GM18505 (cell line): ENCODE results near the gene EID2B.

Experiments
- ATAC-seq: cut with Tn5 transposase; IDR thresholded peaks from one replicate; pipeline ENCODE4 v1.9.1; 2021; ENCODE audit not compliant: unreplicated experiment
- POLR2A ChIP-seq: IDR thresholded peaks from 4 replicates; pipeline ENCODE4 v1.6.1; 2011; ENCODE audit warnings: borderline replicate concordance; ENCODE audit not compliant: insufficient read depth, insufficient read length; ENCODE audit errors: extremely low read depth

EID2B gene

DNA sequence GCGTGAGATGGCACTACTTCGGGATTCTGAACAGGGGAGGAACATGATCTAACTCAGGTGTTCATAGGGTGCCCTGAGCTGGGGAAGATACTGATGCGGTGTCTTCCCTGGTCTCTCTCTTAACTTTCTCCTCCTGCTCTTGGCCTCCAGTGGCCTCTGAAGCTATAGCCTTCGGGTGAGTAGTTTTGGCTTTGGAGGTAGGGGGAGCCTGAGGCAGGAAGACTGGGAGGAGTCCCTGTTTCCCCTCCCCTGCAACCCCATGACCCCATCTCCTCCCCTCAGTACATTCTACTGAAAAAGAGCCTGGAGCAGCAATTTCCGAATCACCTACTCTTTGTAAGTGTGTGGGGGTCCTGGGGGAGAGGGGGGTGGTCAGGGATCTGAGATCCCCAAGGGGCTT, 14.2 kb downstream of the EID2B start:
- no peak for ATAC-seq
- no peak for TF ChIP-seq POLR2A

DNA sequence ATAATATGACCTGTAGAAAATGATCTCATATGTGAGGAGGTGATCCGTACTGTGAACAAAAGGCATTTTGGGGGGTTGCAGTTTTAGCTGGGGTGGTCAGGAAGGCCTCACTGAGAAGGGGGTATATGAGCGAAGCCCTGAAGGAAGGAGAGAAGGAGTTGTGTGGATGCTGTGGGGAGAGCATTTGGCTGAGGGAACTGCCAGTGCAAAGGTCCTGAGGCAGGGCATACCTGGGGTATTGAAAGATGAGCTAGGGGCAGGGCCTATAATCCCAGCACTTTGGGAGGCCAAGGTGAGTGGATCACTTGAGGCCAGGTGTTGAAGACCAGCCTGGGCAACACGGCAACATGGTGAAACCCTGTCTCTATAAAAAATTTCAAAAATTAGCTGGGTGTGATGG, 15.2 kb downstream of the EID2B start:
- TF ChIP-seq POLR2A = no peak
- no peak for ATAC-seq

DNA sequence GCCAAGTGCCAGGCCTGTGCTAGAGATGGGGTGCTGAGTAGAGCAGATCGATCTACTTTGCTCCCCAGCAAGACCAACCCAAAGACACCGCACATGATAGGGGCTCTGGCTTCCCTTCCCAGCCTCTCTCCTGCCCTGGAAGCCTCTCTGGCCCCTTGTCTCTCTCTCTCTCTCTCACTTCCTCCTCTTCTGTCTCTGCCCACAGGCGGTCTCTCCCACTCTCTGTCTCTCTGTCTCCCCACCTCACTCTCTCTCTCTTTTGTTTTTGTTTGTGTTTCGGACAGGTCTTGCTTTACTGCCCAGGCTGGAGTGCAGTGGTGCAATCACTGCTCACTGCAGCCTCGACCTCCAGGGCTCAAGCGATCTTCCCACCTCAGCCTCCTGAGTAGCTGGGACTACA, 16.4 kb downstream of the EID2B start:
- ATAC-seq = no peak
- no peak for TF ChIP-seq POLR2A

DNA sequence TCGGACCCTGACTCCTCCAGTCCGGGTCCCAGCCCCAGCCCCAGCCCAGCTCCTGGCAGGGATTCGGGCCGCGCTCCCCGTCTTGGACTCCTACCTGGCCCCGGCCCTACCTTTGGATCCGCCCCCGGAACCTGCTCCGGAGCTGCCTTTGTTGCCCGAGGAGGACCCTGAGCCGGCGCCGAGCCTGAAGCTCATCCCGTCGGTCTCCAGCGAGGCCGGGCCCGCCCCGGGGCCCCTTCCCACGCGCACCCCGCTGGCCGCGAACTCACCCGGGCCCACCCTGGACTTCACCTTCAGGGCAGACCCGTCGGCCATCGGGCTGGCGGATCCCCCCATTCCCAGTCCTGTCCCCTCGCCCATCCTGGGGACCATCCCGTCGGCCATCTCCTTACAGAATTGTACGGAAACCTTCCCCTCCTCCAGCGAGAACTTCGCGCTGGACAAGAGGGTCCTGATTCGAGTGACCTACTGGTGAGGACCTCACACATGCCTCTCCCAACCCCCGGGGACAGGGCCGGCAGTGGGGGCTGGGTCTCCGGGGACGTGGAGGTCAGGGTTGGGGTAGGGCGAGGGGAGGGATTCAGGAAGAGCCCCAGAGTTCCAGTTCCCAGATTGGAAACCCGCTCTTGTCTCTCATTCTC, 17.0 kb downstream of the EID2B start:
- TF ChIP-seq POLR2A = no peak
- no peak for ATAC-seq

DNA sequence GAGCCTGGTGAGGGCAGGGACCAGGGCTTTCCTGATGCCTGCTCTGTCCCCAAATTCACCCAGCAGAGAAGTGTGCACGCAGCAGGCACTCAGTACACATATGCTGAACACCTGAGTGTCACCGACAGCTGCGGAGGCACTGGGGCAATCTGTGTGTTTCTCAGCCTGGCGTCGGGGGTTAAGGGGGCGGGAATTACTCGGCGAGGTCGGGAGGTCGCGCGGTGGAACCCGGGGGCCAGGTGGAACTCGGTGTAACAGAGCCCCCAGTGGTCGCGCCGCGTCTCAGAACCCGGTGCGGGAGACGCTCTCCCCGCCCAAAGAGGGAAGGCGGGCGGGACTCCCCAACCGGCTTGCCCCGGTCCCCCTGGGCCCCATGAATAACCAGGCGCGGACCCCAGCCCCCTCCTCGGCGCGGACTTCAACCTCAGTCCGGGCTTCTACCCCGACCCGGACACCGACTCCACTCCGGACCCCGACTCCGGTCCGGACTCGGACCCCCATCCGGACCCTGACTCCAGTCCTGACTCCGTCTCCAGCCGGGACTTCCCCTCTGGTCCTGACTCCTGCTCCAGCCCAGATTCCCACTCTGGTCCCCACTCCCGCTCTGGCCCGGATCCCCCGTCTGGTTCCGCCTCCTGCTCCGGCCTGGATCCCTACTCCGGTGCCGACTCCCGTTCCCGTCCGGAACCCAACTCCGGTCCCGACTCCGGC, 17.7 kb downstream of the EID2B start, which contains the start of gene SELENOV:
SELENOV (plus strand) TSS at position 300 of the 711 bp plus-strand sequence; CDS start at position 374, 74 bp downstream.
- no peak for ATAC-seq
- no peak for TF ChIP-seq POLR2A

DNA sequence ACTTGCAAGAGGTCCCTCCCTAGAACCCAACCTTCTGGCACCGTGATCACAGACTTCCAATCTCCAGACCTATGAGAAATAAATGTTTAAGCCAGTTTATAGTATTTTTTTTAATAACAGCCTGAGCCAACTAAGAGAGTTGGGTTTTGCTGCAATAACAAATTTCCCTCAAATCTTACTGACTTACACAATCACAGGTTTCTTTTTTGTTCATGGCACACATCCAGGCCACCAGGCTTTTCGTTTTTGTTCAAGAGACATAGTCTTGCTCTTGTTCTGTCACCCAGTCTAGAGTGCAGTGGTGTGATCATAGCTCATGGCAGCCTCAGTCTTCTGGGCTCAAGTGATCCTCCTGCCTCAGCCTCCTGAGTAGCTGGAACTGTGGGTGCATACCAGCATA, 19.7 kb downstream of the EID2B start:
- ATAC-seq = no peak

DNA sequence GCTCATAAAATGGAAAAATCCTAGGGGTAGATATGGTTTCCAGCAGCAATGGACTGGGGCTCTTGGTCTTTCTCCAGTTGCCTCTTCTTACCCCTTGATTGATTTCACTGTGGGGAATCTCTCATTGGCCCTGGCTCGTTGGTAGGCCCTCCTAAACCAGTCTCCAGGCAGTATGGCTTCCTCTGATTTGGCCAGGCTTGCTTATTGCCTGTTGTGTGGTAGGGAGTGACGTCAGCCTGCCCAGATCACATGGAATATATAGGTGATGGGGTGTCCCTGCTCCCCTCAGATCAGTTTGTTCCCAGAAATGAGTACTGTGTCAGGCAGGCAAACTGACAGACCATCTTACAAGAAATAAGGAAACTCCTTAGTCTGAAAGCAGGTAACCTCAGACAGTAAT, 23.4 kb downstream of the EID2B start:
- ATAC-seq = no peak
- TF ChIP-seq POLR2A = no peak

More for the DNA sequence above, 19.7 kb downstream of the EID2B start:
- no peak for TF ChIP-seq POLR2A

DNA sequence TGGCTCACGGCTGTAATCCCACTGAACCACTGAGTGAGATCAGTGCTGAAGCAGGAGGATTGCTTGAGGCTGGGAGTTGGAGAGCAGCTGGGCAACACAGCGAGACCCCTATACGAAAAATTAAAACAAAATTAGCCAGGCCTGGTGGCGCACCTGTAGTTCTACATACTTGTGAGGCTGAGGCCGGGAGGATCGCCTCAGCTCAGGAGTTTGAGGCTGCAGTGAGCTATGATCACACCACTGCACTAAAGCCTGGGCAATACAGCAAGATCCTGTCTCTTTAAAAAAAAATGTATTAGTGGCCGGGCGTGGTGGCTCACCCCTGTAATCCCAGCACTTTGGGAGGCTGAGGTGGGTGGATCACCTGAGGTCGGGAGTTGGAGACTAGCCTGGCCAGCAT, 24.0 kb downstream of the EID2B start:
- no peak for ATAC-seq
- TF ChIP-seq POLR2A = no peak

DNA sequence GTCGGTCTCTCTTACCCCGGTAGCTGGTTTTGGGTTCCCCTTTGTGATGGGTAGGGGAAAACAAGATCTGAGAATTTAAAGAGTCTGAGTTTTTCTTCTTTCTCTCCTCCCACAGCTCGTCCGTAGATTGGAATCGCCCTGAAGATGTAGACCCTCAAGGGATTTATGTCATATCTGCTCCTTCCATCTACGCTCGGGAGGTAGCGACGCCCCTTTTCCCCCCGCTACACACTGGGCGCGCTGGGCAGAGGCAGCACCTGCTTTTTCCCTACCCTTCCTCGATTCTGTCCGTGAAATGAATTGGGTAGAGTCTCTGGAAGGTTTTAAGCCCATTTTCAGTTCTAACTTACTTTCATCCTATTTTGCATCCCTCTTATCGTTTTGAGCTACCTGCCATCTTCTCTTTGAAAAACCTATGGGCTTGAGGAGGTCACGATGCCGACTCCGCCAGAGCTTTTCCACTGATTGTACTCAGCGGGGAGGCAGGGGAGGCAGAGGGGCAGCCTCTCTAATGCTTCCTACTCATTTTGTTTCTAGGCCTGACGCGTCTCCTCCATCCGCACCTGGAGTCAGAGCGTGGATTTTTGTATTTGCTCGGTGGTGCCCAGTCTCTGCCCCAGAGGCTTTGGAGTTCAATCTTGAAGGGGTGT, 24.8 kb downstream of the EID2B start:
- TF ChIP-seq POLR2A = no peak

DNA sequence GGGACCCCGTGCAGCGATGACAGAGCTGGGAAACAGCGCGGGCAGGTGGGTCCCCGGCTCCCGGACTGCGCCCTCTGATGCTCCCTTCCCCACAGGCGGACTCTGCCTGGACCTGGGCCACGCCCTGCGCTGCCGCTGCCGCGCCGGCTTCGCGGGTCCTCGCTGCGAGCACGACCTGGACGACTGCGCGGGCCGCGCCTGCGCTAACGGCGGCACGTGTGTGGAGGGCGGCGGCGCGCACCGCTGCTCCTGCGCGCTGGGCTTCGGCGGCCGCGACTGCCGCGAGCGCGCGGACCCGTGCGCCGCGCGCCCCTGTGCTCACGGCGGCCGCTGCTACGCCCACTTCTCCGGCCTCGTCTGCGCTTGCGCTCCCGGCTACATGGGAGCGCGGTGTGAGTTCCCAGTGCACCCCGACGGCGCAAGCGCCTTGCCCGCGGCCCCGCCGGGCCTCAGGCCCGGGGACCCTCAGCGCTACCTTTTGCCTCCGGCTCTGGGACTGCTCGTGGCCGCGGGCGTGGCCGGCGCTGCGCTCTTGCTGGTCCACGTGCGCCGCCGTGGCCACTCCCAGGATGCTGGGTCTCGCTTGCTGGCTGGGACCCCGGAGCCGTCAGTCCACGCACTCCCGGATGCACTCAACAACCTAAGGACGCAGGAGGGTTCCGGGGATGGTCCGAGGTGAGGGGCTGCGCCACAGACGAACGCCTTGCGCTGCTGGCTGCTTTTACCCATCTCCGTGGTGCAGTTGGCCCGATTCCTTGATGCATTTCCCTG, 25.5 kb downstream of the EID2B start:
- peak; percentile 59 for TF ChIP-seq POLR2A
- peak; percentile 55 for ATAC-seq

More for the DNA sequence above, 24.8 kb downstream of the EID2B start:
- no peak for ATAC-seq

DNA sequence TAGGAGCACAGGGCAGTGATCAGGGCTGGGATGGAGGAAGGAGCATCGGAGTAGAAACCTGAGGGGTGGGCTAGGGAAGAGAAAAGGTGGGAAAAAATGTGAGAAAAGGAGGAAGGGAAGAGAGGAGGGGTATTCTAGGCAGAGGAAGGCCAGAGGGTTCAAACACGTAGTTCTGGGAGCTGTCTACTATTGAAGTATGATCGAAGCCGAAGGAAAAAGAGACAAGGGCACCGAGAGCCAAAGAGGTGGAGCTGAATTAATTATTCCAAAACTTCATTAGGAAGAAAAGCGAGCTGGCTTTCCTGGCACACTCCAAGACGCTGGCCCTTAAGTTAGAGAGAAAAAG, 26.1 kb downstream of the EID2B start:
- ATAC-seq = no peak
- TF ChIP-seq POLR2A = no peak

DNA sequence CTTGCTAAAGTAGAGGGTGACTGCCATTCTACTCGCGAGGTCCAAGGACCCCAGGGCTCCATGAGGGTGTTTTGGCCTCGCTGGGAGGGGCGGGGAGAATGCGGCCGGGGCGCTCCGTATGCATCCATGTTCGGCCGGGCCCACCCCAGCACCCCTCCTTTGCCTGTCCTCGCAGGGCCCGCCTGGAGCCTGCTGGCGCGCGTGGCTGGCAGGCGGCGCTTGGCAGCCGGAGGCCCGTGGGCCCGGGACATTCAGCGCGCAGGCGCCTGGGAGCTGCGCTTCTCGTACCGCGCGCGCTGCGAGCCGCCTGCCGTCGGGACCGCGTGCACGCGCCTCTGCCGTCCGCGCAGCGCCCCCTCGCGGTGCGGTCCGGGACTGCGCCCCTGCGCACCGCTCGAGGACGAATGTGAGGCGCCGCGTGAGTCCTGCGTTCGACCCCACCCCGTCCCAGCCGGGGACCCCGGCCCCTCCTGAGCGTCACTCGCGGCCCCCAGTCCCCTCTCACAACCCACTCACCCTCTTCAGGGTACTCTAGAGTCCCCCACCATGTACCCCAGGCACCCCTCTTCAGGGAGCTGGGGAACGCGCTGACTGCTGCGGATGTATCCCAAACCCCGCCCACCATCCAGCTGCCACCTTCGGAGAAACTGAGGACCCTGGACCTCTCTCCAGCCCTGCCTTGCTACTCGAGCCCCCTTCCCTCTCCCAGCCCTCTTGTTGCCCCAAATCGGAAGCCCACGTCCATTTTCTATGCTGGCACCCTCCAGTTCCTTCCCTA, 29.8 kb downstream of the EID2B start:
- no peak for ATAC-seq
- no peak for TF ChIP-seq POLR2A
